H1 (cell line): Measurements from ENCODE around the gene BRPF1. TPM values are rescaled to one million over a fixed set of nuclear protein-coding genes. Genes with fewer than 3 reads are reported as not detected.
A peak's percentile ranks its signal among the peaks of the same experiment; 100 is the strongest.

Source experiments
- CTCF ChIA-PET: fragments of 300-600 bp; sonication (Branson Sonifier 250); formaldehyde crosslinking; loops from one replicate; lab custom pipeline; 2021; ENCODE audit not compliant: partially characterized antibody; lab: Charles Lee
- POLR2A ChIA-PET: fragments of 300-600 bp; sonication (Branson Sonifier 250); formaldehyde crosslinking; loops from one replicate; lab custom pipeline; 2021; ENCODE audit warnings: inconsistent platforms; ENCODE audit not compliant: partially characterized antibody; lab: Charles Lee
- DNase-seq, 2 experiments: peaks; one replicate each; pipeline versions ENCODE4 v3.0.0 to v3.0.0-alpha.2; 2010 to 2022; ENCODE audit warnings: low spot score in 2 of 2, low read depth in 1 of 2, mixed read lengths in 1 of 2
- FAIRE-seq: peaks from 2 replicates; lab custom pipeline; 2011; peaks lifted over from hg19 to GRCh38; lab: Jason Lieb, UNC
- H2AFZ ChIP-seq: 2 replicates; pipeline ENCODE4 v1.8.1; 2012; ENCODE audit warnings: low read length, inconsistent platforms
- H2AK5ac ChIP-seq: 2 replicates; pipeline ENCODE4 v1.6.1; 2013; ENCODE audit warnings: low read depth, low read length
- H2BK120ac ChIP-seq: replicated peaks from 2 replicates; pipeline ENCODE3; 2013; ENCODE audit warnings: low read depth, low read length, inconsistent platforms
- H2BK12ac ChIP-seq: 2 replicates; pipeline ENCODE4 v1.6.1; 2013; ENCODE audit warnings: low read depth, low read length
- H2BK15ac ChIP-seq: 2 replicates; pipeline ENCODE4 v1.6.1; 2013; ENCODE audit warnings: low read length
- H2BK20ac ChIP-seq: 2 replicates; pipeline ENCODE4 v1.6.1; 2013; ENCODE audit warnings: low read length
- H2BK5ac ChIP-seq: 2 replicates; pipeline ENCODE4 v1.6.1; 2013; ENCODE audit warnings: low read depth, low read length
- H3K14ac ChIP-seq: 2 replicates; pipeline ENCODE4 v1.6.1; 2013; ENCODE audit warnings: inconsistent platforms; ENCODE audit not compliant: insufficient read length
- H3K18ac ChIP-seq: 2 replicates; pipeline ENCODE4 v1.6.1; 2013; ENCODE audit warnings: low read length; ENCODE audit errors: extremely low read depth
- H3K23ac ChIP-seq: 2 replicates; pipeline ENCODE4 v1.6.1; 2013; ENCODE audit warnings: inconsistent platforms; ENCODE audit not compliant: insufficient read length
- H3K23me2 ChIP-seq: 2 replicates; pipeline ENCODE4 v1.6.1; 2013; ENCODE audit warnings: low read depth, low read length
- H3K27ac ChIP-seq: 2 replicates; pipeline ENCODE4 v1.6.1; 2011; ENCODE audit warnings: low read depth, low read length, inconsistent platforms
- H3K27me3 ChIP-seq, 4 experiments: replicated peaks in 1 of 4; 1 replicate in 1 of 4; 2 replicates in 3 of 4; pipeline versions ENCODE4 v1.6.1 to v1.8.1; 2011 to 2013; ENCODE audit warnings: low read length in 3 of 4, mild to moderate bottlenecking in 3 of 4, inconsistent platforms in 2 of 4, mixed read lengths in 2 of 4, moderate library complexity in 1 of 4; ENCODE audit not compliant: control insufficient read depth in 3 of 4, insufficient read depth in 3 of 4; ENCODE audit errors: extremely low read depth in 1 of 4
- H3K36me3 ChIP-seq, 4 experiments: 2 replicates each; pipeline versions ENCODE4 v1.6.1 to v1.8.1; 2011 to 2013; ENCODE audit warnings: mild to moderate bottlenecking in 4 of 4, low read length in 3 of 4, moderate library complexity in 2 of 4, control low read depth in 1 of 4, inconsistent platforms in 1 of 4; ENCODE audit not compliant: insufficient read depth in 4 of 4, control insufficient read depth in 2 of 4
- H3K4ac ChIP-seq: replicated peaks from 2 replicates; pipeline ENCODE3; 2013; ENCODE audit warnings: low read length, low read depth, mixed read lengths, inconsistent platforms; ENCODE audit not compliant: insufficient read length
- H3K4me1 ChIP-seq, 4 experiments: replicated peaks in 1 of 4; 1 replicate in 1 of 4; 2 replicates in 3 of 4; pipeline versions ENCODE4 v1.6.1 to v1.8.1; 2011 to 2013; ENCODE audit warnings: low read length in 3 of 4, inconsistent platforms in 2 of 4, mixed read lengths in 1 of 4; ENCODE audit not compliant: insufficient read depth in 4 of 4, control insufficient read depth in 3 of 4
- H3K4me2 ChIP-seq, 2 experiments: 2 replicates each; pipeline versions ENCODE4 v1.6.1 to v1.8.1; 2011 to 2013; ENCODE audit warnings: low read depth in 2 of 2, low read length in 2 of 2, control low read depth in 1 of 2, inconsistent platforms in 1 of 2, mild to moderate bottlenecking in 1 of 2; ENCODE audit not compliant: insufficient read depth in 1 of 2
- H3K4me3 ChIP-seq, 4 experiments: fragments of 200-600, 300-600 bp in 1 of 4; sonication (generic), shearing (Covaris generic), sonication (Bioruptor Twin) in 1 of 4; 2 replicates each; pipeline versions ENCODE4 v1.5.1 to v1.8.1; 2011 to 2016; ENCODE audit warnings: low read length in 4 of 4, low read depth in 3 of 4, control low read depth in 2 of 4, inconsistent platforms in 2 of 4, mild to moderate bottlenecking in 2 of 4, mixed read lengths in 1 of 4, moderate library complexity in 1 of 4; ENCODE audit not compliant: insufficient read depth in 2 of 4; ENCODE audit errors: extremely low read depth in 1 of 4
- H3K56ac ChIP-seq: replicated peaks from 2 replicates; pipeline ENCODE3; 2013; ENCODE audit warnings: low read depth, mild to moderate bottlenecking, mixed read lengths, low read length, inconsistent platforms; ENCODE audit not compliant: insufficient read length
- H3K79me1 ChIP-seq: 2 replicates; pipeline ENCODE4 v1.6.1; 2013; ENCODE audit warnings: low read depth, low read length, control low read depth
- H3K79me2 ChIP-seq, 2 experiments: 2 replicates each; pipeline versions ENCODE4 v1.6.1 to v1.8.1; 2012 to 2013; ENCODE audit warnings: low read length in 2 of 2, mild to moderate bottlenecking in 2 of 2, inconsistent platforms in 1 of 2; ENCODE audit not compliant: insufficient read depth in 2 of 2, control insufficient read depth in 1 of 2
- H3K9ac ChIP-seq, 4 experiments: replicated peaks in 1 of 4; 1 replicate in 1 of 4; 2 replicates in 3 of 4; pipeline versions ENCODE4 v1.6.1 to v1.8.1; 2011 to 2013; ENCODE audit warnings: low read depth in 3 of 4, low read length in 3 of 4, control low read depth in 2 of 4, mild to moderate bottlenecking in 2 of 4, moderate library complexity in 2 of 4, inconsistent platforms in 1 of 4; ENCODE audit errors: extremely low read depth in 1 of 4
- H3K9me3 ChIP-seq, 2 experiments: 2 replicates each; pipeline versions ENCODE4 v1.6.1 to v1.8.1; 2012 to 2013; ENCODE audit warnings: mild to moderate bottlenecking in 2 of 2, moderate library complexity in 2 of 2, control low read depth in 1 of 2, inconsistent platforms in 1 of 2, low read depth in 1 of 2, low read length in 1 of 2, mixed read lengths in 1 of 2; ENCODE audit not compliant: insufficient read depth in 2 of 2
- H4K20me1 ChIP-seq, 2 experiments: replicated peaks in 1 of 2; 2 replicates each; pipeline versions ENCODE3 to v1.8.1; 2011 to 2013; ENCODE audit warnings: inconsistent platforms in 2 of 2, low read length in 2 of 2, mild to moderate bottlenecking in 1 of 2; ENCODE audit not compliant: insufficient read depth in 2 of 2, control insufficient read depth in 1 of 2
- H4K5ac ChIP-seq: 2 replicates; pipeline ENCODE4 v1.6.1; 2013; ENCODE audit warnings: low read length, low read depth, mixed read lengths, inconsistent platforms; ENCODE audit not compliant: insufficient read length
- H4K8ac ChIP-seq: 2 replicates; pipeline ENCODE4 v1.8.0; 2013; ENCODE audit warnings: mild to moderate bottlenecking, moderate library complexity, low read length, inconsistent platforms; ENCODE audit not compliant: insufficient read depth; ENCODE audit errors: extremely low read depth
- H4K91ac ChIP-seq: replicated peaks from 2 replicates; pipeline ENCODE3; 2013; ENCODE audit warnings: low read length, mixed read lengths, inconsistent platforms; ENCODE audit not compliant: insufficient read length
- BACH1 ChIP-seq: IDR thresholded peaks from 2 replicates; pipeline ENCODE4 v1.6.1; 2012; ENCODE audit warnings: low read length, improper control_type of control experiment
- KDM1A ChIP-seq: fragments of 200-600, 300-600 bp; sonication (generic); IDR thresholded peaks from 2 replicates; pipeline ENCODE4 v1.7.1; 2016; ENCODE audit warnings: mild to moderate bottlenecking, low read length, borderline replicate concordance
- KDM5A ChIP-seq: fragments of 200-600 bp; IDR thresholded peaks from 2 replicates; pipeline ENCODE4 v1.7.1; 2012; ENCODE audit warnings: mild to moderate bottlenecking, low read length, inconsistent platforms, mixed read lengths
- RXRA ChIP-seq: IDR thresholded peaks from 2 replicates; pipeline ENCODE4 v1.6.1; 2011; ENCODE audit warnings: low read depth, mild to moderate bottlenecking, low read length, moderate library complexity; ENCODE audit not compliant: insufficient read depth
- YY1 ChIP-seq: IDR thresholded peaks from 2 replicates; pipeline ENCODE4 v1.6.1; 2011; ENCODE audit warnings: low read depth, mild to moderate bottlenecking, low read length
- WGBS, 2 experiments: shearing (Covaris generic) in 1 of 2; methylation state at CpG; one replicate each; pipeline versions ENCODE4 v1.1.6 to v1.1.7; 2013 to 2015; ENCODE audit warnings: low lambda C conversion rate in 2 of 2, mixed read lengths in 2 of 2, inconsistent platforms in 1 of 2, low coverage in 1 of 2, missing lambda C conversion rate in 1 of 2; ENCODE audit not compliant: insufficient replicate concordance in 2 of 2, insufficient coverage in 1 of 2, insufficient read length in 1 of 2; ENCODE audit errors: extremely low coverage in 1 of 2, missing lambda C conversion rate in 1 of 2; 5-methylcytosine and 5-hydroxymethylcytosine counted together
- polyA plus RNA-seq, 7 experiments: library from polyadenylated mRNA; depleted of rRNA in 3 of 7; stranded (reverse) in 5 of 7; unstranded in 2 of 7; fragments of >200 nt in 5 of 7; fragments of 200-250 nt in 2 of 7; gene quantifications; 1 replicate in 5 of 7; 2 replicates in 1 of 7; 4 replicates in 1 of 7; pipeline versions ENCODE4 v1.2.1 to v1.2.3, GENCODE V29; 2011 to 2013; ENCODE audit warnings: missing spikeins in 2 of 7, mixed read lengths in 2 of 7
- total RNA-seq: library from RNA; stranded (reverse); fragmentation: NEBNext Ultra II Directional; extraction: Animal tissue kit (Norgen Biotek cat#: 25700); gene quantifications from 2 replicates; pipeline ENCODE4 v1.2.1, GENCODE V29; 2021

Gene BRPF1
- total and polyA plus RNA-seq, 2 of the 8 experiments (the other 6 are each of a cell fraction or from before 2014, with no cell fraction given), result 11.3 to 21.7 TPM

GRCh38 chr3:9750556-9751411 lies 19.2 kb downstream of the BRPF1 start:
- TF ChIP-seq YY1 (no peak), RXRA (no peak), BACH1 (no peak), KDM1A (peak; percentile 56; the same call in 1 of the 2 replicates), KDM5A (no peak)
- TF ChIP-seq, all 59 proteins: peak for 1
- 65% methylated on average over 17 of the region's 17 CpGs; no CpG with 5 or more reads in 1 of the 2 experiments for WGBS, 2 experiments
- H2BK5ac ChIP-seq, result no peak overlapping the region

More at GRCh38 chr3:9750556-9751411, 19.2 kb downstream of the BRPF1 start:
- H2AK5ac ChIP-seq, result no peak overlapping the region
- H4K91ac ChIP-seq, result no peak overlapping the region
- peak overlapping the region; percentile 96 for H2AFZ ChIP-seq
- peaks cover 7% of the 10 kb centered on the region for H3K79me1 ChIP-seq
- CTCF ChIA-PET, result interaction anchor here (0.7 to 1.4 kb wide), 2 partner anchors 24 to 56 kb away, joined by 3 read pairs; no protein-coding TSS in a partner anchor
- 0 out of 2 replicates have a peak overlapping the region, but pooled peaks have one; percentile 88 for H3K27ac ChIP-seq
- peak overlapping the region; percentile 54 for H4K5ac ChIP-seq
- no peak overlapping the region for H3K18ac ChIP-seq
- FAIRE-seq, result no peak
- H3K4ac ChIP-seq, result no peak overlapping the region
- no peak overlapping the region for H2BK120ac ChIP-seq
- H2BK12ac ChIP-seq, result no peak overlapping the region
- H3K23ac ChIP-seq, result no peak overlapping the region
- H3K4me3 ChIP-seq, result peak overlapping the region; percentile 73 to 92 (median 88)
- peaks cover 6% of the 10 kb centered on the region for H3K23me2 ChIP-seq
- H4K8ac ChIP-seq, result no peak overlapping the region
- no peak for DNase-seq
- no peak overlapping the region for H2BK20ac ChIP-seq
- H3K9ac ChIP-seq, result peak overlapping the region in 3 of 4 experiments; percentile 53 to 82 (median 81); a peak in 5 of 7 replicates
- no peaks in the 10 kb centered on the region for H3K9me3 ChIP-seq
- peaks cover 0 to 2% of the 10 kb centered on the region in 2 experiments for H4K20me1 ChIP-seq
- H3K14ac ChIP-seq, result no peak overlapping the region
- no peak overlapping the region for H2BK15ac ChIP-seq
- H3K36me3 ChIP-seq, result peaks cover 13 to 54% (median 40%) of the 10 kb centered on the region in 4 experiments; a peak in 7 of 8 replicates
- POLR2A ChIA-PET, result interaction anchor here (0.6 to 6.8 kb wide), 13 partner anchors 8 to 57 kb away, joined by 3 to 60 read pairs (median 11); partner anchors contain the start of genes ARPC4, BRPF1, CAMK1 and TADA3
- peaks cover 0 to 11% of the 10 kb centered on the region in 2 experiments; a peak in 2 of 4 replicates for H3K79me2 ChIP-seq
- peak overlapping the region; percentile 71 to 93 for H3K4me2 ChIP-seq
- peak overlapping the region; percentile 78 for H3K56ac ChIP-seq
- H3K27me3 ChIP-seq, result no peaks in the 10 kb centered on the region
- peaks cover 0 to 9% (median 6%) of the 10 kb centered on the region in 4 experiments; a peak in 4 of 7 replicates for H3K4me1 ChIP-seq
